ENCODE results near the gene FCGR2B.
"Not testable (repeated sequence)": the region's sequence is repeated elsewhere in the genome, so short reads cannot be mapped to it uniquely, and the experiment has no call there.

FCGR2B gene

DNA sequence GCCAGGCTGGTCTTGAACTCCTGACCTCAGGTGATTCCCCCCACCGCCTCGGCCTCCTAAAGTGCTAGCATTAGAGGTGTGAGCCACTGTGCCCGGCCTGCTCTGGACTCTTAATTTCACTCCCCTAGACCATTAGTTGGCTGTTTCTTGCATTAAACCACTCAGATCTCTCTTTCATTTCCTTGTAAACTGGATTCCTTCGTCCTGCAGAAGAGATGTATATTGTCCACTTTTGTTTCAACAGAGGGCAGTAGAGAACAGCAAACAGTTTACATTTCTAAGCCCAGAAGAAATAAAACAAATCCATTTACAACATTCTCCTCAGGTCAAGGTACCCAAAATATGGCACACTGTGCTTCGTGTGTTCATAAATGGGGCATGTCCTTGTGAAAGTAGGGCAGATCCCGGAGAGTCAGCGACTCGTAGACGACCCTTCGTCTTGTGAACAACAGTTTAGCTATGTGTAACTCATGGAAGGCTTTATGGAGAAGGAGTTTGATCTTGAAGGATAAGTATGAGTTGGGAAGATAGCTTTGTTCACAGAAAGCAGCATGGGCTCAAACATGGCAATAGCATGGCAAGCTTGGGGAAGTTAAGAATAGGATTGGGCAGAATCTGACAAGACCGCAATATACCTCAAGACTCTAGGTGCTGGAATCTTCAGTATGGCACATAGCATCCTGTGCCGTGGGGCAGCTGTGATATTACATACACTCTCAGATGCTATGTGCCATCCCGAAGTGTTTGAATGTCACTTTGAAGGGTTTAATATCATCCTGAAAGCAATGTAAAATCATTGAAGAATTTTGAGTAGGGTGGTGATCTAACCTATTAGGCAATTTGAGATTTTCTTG is 15.2 kb upstream of the FCGR2B start:
- DNase-seq = peak; percentile 24 to 64 (median 50)

DNA sequence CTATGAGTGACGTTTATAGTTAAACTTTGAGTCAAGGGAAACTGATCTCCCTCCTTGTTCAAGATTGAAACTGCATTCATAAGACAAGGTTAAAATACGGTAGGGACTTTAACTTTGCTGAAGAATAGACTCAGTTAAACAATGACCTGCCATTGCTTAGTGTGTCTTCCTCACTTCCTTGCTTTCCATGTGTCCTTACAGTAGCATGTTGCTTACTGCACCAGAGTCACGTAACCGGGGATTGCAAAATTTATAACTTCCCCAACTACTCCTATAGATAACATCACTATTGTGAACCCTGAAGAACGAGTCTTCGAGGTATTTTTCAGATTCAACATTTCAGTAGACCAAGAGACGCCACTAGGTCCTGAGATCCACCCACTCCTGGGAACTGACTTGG is 9.4 kb upstream of the FCGR2B start:
- DNase-seq = not testable (repeated sequence)

DNA sequence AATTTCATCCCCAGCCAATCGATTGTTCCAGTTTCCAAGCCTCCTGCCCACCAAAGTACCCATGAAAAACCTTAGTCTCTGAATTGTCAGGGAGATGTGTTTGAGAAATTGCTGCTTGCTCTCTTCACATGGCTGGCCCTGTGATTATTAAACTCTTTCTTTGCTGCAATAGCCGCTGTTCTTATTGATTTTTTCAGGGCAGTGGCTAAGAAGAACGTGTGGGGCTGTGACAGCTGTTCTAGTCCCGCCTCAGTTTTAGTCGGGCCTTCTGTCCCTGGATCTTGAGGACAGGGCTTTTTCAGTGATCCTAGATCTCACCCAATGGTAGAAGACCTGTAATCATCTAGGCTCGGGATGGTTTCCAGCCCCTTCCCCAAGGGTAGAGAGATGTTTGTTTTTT is 9.0 kb upstream of the FCGR2B start:
- DNase-seq = peak in 1 of 4 experiments; percentile 0

DNA sequence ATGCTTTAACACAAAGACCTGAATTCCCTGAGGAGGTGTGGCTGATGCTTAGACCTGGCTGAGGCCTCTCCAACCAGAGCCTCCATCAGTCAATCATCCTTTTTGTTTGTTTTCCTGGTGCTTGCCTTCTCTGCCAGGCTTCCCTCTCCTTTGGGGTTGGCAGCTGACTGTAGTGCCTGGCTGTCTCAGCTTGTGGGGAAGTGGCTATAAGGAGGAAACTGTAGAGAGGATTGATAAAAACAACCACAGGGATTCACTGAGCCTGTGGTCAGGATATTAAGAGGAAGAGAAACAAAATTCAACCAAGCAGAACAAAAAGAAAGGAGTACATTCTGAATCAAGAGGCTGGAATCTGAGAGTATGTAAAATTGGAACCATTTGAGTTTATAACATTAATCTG is 4.4 kb upstream of the FCGR2B start:
- DNase-seq = not testable (repeated sequence)

DNA sequence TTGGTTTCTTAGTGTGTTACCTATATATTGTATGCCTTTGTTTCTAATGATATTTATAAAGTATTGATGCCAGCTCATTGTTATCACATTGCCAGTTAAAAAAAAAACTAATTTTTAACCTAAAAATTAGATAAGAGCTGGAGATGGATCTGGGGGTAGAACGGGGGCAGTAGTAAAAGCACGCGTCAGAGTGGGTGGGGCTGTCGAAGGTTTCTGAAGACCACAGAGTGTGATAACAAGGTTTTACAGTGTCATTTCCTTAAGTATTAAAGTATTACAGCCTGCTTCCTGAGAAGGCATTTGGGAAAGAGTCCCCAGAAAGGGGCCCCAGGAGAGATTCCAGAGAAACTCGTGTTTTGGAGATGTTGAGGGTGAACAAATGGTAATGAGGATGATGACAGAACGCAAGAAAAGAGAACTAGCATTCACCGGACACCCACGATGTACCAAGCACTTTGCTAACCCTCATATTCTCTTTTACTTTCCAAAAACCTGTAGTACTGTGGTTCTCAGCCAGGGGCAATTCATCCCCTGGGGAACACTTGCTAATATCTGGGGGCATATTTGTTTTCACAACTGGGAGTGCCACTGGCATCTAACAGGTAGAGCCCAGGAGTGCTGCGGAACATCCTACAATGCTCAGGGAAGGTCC is 1.2 kb upstream of the FCGR2B start:
- not testable (repeated sequence) for DNase-seq

DNA sequence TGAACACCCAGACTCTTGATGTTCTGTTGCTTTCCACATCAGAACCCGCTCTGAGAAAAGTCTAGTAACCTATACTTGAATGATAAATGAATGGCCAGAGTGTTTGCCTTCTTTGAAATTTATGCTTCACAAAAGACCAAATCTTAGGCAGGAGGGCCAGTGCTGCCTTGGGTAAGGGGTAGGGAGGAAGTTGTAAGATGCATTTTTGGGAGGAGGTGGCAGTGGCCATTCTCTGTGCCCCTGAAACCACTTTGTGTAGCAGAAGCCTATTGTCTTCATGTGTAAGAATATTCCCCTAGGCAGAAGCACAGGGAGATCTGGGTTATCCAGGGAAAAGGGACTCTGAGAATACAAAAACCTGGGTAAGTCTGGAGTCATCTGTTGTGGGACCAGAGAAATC is 626 bp downstream of the FCGR2B start:
- not testable (repeated sequence) for DNase-seq

DNA sequence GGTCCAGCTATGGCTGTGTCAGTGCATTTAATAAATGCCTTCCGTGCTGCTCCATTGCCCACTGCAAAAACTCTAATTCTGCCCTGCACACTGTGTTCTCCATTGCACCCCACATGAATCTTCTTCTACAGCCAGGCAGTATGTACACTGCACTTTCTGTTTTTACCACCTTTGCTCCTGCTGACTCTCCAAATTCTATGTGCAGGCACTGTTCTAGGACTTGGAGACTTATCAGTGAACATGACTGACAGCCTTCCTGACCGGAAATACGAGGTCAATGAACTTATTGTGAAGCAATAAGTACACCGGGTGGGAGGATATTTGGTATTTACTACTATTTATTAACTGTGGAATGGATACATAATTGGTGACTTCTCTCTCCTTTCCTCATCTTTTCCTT is 1.7 kb downstream of the FCGR2B start:
- DNase-seq = not testable (repeated sequence)

DNA sequence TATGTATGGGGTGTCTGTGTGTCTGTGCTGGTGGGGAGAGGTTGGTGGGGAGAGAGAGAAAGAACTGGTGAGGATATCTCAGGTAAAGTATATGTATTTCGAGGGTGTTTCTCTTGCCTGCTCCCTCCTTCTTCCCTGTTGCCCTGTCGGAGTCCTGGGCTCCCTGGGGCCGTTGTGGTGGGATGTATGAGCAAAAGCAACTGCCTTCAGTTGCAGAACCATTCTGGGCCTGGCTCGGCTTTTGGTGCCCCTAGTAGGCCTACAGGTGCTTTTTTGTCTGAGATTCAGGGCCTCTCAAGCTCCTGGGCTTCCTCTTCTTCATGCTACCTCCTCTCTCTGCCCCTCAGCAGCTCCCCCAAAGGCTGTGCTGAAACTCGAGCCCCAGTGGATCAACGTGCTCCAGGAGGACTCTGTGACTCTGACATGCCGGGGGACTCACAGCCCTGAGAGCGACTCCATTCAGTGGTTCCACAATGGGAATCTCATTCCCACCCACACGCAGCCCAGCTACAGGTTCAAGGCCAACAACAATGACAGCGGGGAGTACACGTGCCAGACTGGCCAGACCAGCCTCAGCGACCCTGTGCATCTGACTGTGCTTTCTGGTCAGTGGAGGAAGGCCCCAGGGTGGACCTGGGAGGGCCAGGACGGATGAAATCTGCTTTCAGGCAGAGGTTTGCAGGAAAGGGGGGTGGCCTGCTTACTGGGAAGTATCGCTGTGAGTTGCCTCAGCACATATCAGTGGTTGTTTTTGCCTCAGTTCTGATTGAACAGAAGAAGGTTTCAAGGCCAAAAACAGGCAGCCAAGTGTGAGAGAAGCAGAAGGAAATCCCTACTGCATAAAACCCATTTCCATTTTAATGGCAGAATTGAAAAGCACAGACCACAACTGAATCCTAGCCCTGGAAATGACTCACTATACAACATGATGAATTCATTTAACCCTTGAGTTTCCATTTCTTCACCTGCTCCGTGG is 8.4 kb downstream of the FCGR2B start:
- peak in 2 of 4 experiments; percentile 29 to 31 for DNase-seq

DNA sequence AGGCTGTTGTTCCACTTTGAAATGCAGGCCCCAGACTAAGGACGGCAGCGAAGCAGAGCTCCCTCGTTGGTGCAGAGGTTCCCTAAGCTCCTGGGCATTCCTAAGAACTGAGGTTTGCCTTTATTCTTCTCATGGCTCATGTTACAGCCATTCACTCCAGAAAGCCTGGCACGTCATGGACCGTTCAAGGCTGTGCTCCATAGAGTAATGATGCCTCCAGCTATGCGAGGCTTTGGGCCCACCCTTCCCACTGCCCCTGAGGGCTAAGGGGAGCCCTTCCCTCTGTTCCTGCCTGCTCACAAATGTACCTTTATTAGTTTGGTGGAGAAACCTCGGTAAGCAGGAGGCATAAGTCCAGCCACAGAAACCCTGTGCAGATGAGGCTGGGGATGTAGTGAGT is 10.5 kb downstream of the FCGR2B start:
- DNase-seq = not testable (repeated sequence)

DNA sequence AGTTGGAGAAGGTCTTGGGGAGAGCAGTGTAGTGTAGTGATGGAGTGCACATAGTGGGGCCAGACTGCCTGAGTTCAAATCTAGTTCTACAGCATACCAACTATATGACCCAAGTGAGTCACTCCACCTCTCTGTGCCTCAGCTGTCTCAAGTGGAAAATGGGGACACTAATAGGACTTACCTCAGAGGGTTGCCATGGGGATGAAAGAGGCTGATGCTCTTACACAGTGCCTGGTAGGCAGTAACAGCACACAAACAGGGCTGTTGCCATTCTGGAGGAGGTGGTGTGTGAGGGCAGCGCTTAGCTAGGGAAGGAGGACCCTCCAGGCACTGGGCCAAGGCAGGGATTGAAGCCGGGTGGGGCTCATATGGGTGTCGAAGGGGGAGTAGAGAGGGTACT is 11.5 kb downstream of the FCGR2B start:
- DNase-seq = not testable (repeated sequence)

DNA sequence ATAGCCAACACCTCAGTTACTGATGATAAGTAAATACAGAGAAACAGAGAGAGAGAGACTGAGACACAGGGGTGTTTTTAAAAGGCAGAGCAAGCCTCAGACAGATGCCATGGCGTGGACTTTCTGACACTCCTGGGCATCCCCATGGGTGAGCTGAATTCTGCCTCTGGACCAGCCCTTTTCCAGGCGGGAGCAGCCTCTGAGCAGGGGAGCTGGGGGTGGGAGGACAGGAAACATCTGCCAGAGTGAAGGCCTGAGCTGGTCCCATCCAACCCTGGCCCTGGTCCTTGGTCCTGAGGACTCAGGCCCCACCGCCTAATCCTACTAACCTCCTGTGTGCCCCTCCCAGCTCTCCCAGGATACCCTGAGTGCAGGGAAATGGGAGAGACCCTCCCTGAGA is 12.0 kb downstream of the FCGR2B start:
- not testable (repeated sequence) for DNase-seq

DNA sequence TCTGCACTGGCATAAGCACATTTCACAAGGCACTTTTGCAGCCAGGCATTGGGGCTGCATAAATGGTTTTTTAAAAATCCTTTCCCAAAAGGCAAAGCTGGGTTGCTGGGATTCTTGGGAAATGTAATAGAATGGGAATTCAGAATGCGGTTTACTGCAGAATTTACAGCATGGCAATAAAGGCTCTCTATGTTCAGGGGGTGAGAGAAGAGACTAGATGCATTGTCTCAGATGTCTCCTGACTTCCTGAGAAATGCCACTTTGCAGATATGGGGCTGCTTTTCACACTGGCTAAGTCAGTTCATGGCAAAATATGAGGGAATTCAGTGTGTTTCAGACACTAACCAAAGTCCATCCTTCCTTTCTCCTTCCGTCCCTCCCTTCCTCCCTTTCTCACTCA is 13.5 kb downstream of the FCGR2B start:
- DNase-seq = no peak

DNA sequence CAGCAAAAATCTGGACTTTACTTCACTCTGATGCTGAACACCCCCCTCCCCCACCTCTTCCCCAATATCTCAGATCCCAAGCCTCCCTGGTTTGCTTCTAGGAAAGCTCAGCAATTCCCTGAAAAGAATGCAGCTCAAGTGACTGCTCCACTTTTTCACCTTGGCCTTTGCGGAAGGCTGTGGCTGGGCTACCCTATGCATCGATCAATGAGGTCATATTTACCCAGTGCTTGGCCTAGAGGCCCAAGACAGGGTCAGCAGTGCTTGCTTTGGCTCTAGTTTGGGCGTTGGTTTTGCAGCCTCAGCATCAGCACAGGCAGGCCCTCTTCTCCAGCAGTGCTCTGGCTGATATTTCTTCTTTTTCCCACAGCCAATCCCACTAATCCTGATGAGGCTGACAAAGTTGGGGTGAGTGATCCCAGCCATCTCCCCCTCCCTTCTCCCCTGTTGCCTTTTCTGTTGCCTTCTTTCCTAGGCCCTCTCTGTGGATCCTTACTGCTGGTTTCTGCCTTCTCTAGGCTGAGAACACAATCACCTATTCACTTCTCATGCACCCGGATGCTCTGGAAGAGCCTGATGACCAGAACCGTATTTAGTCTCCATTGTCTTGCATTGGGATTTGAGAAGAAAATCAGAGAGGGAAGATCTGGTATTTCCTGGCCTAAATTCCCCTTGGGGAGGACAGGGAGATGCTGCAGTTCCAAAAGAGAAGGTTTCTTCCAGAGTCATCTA is 14.2 kb downstream of the FCGR2B start:
- DNase-seq = no peak

DNA sequence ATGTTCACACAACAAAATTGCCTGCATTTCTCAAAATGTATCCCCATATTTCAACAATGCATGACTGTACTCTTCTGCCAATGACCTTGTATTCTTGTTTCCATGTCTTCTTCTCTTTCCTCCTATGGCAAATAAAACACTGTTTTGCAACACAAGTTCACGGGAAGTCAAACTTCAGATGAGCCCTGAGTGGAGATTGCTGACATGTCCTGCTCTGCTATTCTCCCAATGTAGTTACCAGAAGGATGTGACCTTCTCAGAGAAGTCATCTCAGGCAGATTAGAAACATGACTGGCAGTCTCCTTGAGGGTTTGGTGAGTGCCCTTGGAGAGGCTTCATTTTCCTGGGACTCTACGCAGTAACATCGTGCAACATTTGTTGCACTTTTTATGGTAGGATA is 15.6 kb downstream of the FCGR2B start:
- DNase-seq = peak; percentile 7 to 53 (median 31)

DNA sequence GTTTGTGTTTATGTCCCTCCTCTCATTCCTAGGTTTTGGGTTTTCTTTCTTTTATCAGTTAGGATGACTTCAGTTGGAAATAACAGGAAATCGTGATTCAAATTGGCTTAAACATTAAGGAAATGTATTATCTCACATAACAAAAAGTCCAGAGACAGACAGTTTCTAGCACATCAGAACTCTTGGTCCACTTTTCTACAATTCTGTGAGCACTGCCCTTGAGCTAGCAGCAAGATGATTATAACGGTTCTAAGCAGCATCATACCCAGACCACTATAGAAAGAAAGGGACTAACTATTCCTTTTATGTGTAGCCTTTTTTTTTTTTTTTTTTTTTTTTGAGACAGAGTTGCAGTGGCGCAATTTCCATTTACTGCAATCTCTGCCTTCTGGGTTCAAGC is 18.9 kb downstream of the FCGR2B start:
- no peak for DNase-seq

DNA sequence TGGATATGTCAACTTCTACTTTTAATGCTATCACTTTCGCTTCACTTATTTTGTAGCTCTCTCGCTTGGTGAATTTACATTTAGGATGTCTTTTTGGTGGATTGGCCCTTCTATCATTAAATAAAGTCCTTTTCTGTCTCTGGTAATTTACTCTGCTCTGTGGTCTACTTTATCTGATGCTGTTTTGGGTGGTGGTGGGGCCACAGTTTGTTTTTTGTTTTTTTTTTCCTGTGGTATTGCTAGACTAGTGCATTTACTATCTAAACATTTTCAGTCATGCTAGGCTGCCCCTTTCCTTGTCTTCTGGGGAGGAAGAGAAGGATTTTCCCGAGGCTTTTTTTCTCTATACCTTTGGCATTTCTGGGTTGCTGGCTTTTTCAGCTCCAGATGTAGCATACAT is 26.0 kb downstream of the FCGR2B start:
- no peak for DNase-seq

DNA sequence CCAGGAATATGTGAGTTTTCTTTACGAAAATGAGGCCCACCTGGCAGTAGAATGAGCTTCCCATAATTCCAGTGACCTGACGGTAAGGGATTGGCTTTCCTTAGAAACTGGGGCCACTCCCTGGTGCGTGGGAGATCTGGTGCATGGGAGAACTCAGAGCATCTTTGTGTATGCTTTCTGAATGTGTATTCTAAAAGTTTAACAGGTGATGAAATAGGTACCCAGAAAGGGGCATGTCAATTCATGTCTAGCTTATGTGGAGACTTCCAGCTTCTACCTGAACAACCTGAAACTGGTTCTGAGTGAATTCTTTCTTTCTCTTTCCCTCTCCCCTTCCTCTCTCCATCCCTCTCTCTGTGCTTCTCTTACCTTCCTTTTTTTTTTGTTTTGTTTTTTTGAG is 28.9 kb downstream of the FCGR2B start:
- no peak for DNase-seq

DNA sequence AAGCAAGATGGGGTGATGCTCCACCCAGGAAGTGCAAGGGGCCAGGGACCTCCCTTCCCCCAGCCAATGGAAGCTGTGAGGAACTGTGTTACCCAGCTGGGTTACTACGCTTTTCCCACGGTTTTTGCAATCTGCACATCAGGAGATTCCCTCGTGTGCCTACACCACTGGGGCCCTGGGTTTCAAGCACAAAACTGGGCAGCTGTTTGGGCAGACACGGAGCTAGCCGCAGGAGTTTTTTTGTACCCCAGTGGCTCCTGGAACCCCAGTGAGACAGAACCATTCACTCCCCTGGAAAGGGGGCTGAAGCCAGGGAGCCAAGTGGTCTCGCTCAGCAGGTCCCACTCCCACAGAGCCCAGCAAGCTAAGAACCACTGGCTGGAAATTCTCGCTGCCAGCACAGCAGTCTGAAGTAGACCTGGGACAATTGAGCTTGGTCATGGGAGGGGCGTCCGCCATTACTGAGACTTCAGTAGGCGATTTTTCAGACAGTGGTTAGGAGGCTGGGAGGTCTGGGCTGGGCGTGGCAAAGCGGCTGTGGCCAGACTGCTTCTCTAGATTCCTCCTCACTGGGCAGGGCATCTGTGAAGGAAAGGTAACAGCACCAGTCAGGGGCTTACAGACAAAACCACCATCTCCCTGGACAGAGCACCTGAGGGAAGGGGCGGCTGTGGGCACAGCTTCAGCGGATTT is 30.2 kb downstream of the FCGR2B start:
- DNase-seq = not testable (repeated sequence)

DNA sequence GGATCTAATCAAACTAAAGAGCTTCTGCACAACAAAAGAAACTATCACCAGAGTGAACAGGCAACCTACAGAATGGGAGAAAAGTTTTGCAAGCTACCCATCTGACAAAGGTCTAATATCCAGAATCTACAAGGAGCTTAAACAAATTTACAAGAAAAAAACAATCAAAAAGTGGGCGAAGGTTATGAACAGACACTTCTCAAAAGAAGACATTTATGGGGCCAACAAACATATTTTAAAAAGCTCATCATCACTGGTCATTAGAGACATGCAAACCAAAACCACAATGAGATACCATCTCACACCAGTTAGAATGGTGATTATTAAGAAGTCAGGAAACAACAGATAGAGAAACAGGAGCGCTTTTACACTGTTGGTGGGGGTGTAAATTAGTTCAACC is 35.4 kb downstream of the FCGR2B start:
- not testable (repeated sequence) for DNase-seq

DNA sequence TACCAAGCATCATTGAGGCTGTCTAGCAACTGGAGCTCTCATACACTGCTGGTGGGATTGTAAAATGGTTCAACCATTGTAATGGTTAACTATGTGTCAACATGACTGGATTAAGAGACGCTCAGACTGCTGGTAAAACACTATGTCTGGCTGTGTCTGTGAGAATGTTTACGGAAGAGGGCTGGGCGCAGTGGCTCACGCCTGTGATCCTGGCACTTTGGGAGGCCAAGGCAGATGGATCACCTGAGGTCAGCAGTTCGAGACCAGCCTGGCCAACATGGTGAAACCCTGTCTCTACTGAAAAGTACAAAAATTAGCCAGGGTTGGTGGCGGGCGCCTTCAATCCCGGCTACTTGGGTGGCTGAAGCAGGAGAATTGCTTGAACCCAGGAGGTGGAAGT is 39.3 kb downstream of the FCGR2B start:
- no peak for DNase-seq

DNA sequence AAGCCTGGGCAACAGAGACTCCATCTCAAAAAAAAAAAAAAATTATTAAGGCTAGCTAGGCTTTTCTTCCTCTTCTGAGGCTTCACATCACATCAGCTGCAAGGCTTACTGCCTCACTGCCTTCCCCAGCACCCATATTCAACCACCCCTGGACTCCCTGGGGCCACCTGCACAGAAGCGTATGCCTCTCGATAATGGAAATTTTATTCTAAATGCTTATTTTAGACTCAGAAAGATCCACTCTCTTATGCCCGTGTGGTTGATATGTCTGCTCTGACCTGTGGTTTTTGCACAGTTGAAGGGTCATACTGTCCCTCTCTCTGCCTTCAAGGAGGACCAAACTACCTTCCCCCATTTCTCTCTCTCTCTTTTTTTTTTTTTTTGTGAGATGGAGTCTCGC is 42.6 kb downstream of the FCGR2B start:
- no peak for DNase-seq

DNA sequence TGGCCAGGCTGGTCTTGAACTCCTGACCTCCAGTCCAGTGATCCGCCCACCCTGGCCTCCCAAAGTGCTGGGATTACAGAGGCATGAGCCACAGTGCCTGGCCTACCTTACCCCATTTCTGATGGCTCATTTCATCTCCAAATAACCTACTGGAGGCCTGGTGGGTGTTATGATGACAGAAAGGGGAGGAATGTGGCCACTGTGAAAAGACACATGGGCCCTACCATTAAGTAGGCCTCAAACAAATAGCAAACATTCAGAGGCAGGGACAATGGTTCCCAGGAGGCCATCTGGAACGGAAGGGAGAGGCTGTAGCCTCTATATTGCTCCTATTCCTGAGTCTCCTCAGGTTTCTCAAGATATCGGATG is 43.2 kb downstream of the FCGR2B start:
- peak; percentile 48 to 78 (median 66) for DNase-seq
